HEK293 (cell line): ENCODE data around the gene TRMT61A.
"Not testable (repeated sequence)": the region's sequence is repeated elsewhere in the genome, so short reads cannot be mapped to it uniquely, and the experiment has no call there.

Source experiments
- CTCF ChIA-PET: fragments of 350-600 bp; formaldehyde crosslinking; extraction: SDS; loops from one replicate; lab custom pipeline; 2021; ENCODE audit warnings: antibody characterized with exemption; lab: Yijun Ruan, JAX
- POLR2A ChIA-PET: fragments of 300-600 bp; formaldehyde crosslinking; extraction: SDS; loops from one replicate; lab custom pipeline; 2020; ENCODE audit warnings: antibody characterized with exemption, inconsistent platforms; lab: Yijun Ruan, JAX
- H3K27ac ChIP-seq: fragments of 200-500 bp; sonication (Bioruptor generic); 2 replicates; pipeline ENCODE4 v1.5.1; 2014; ENCODE audit warnings: low read depth, low read length, control low read depth, inconsistent platforms; ENCODE audit errors: extremely low read depth
- H3K36me3 ChIP-seq, 2 experiments: fragments of 200-500 bp in 1 of 2; sonication (Bioruptor generic) in 1 of 2; 1 replicate in 1 of 2; 2 replicates in 1 of 2; pipeline ENCODE4 v1.5.1; 2014 to 2017; ENCODE audit warnings: inconsistent platforms in 2 of 2, low read length in 2 of 2; ENCODE audit not compliant: control insufficient read depth in 2 of 2, insufficient read depth in 1 of 2
- H3K4me1 ChIP-seq: fragments of 200-500 bp; sonication (Bioruptor generic); 2 replicates; pipeline ENCODE4 v1.5.1; 2014; ENCODE audit warnings: mild to moderate bottlenecking, low read length, inconsistent platforms; ENCODE audit not compliant: control insufficient read depth, insufficient read depth
- H3K4me3 ChIP-seq: 2 replicates; pipeline ENCODE4 v1.5.1; 2011; ENCODE audit warnings: low read depth, mild to moderate bottlenecking, control low read depth, low read length, moderate library complexity
- H3K9me3 ChIP-seq: fragments of 200-500 bp; sonication (Bioruptor generic); 2 replicates; pipeline ENCODE4 v1.5.1; 2014; ENCODE audit warnings: low read depth, low read length, inconsistent platforms; ENCODE audit not compliant: control insufficient read depth, insufficient read depth
- FEZF1 ChIP-seq: fragments of 450-650 bp; formaldehyde crosslinking; IDR thresholded peaks from 2 replicates; pipeline ENCODE4 v1.5.1; 2016; ENCODE audit warnings: missing biosample characterization, missing genetic modification characterization
- GLIS1 ChIP-seq: fragments of 450-650 bp; formaldehyde crosslinking; IDR thresholded peaks from 2 replicates; pipeline ENCODE4 v1.5.1; 2016; ENCODE audit warnings: missing biosample characterization, missing genetic modification characterization
- GLIS2 ChIP-seq: fragments of 450-650 bp; formaldehyde crosslinking; IDR thresholded peaks from 2 replicates; pipeline ENCODE4 v1.5.1; 2016; ENCODE audit warnings: missing biosample characterization, missing genetic modification characterization
- KLF17 ChIP-seq: fragments of 450-650 bp; formaldehyde crosslinking; IDR thresholded peaks from 2 replicates; pipeline ENCODE4 v1.5.1; 2016; ENCODE audit warnings: missing biosample characterization, missing genetic modification characterization
- PRDM1 ChIP-seq: fragments of 450-650 bp; formaldehyde crosslinking; IDR thresholded peaks from 2 replicates; pipeline ENCODE4; 2016; ENCODE audit warnings: missing biosample characterization, missing genetic modification characterization
- WT1 ChIP-seq: fragments of 450-650 bp; formaldehyde crosslinking; IDR thresholded peaks from 2 replicates; pipeline ENCODE4 v1.5.1; 2016; ENCODE audit warnings: missing biosample characterization, missing genetic modification characterization
- YY1 ChIP-seq: fragments of 450-650 bp; formaldehyde crosslinking; IDR thresholded peaks from 2 replicates; pipeline ENCODE4 v1.5.1; 2018; ENCODE audit warnings: missing biosample characterization, missing genetic modification characterization
- ZBTB17 ChIP-seq: fragments of 450-650 bp; formaldehyde crosslinking; IDR thresholded peaks from 2 replicates; pipeline ENCODE4 v1.5.1; 2016; ENCODE audit warnings: missing biosample characterization, missing genetic modification characterization
- ZBTB20 ChIP-seq: fragments of 450-650 bp; formaldehyde crosslinking; IDR thresholded peaks from 2 replicates; pipeline ENCODE4 v1.5.1; 2016; ENCODE audit warnings: missing biosample characterization, missing genetic modification characterization
- ZNF121 ChIP-seq: fragments of 450-650 bp; formaldehyde crosslinking; IDR thresholded peaks from 2 replicates; pipeline ENCODE4 v1.5.1; 2016; ENCODE audit warnings: missing biosample characterization, missing genetic modification characterization
- ZNF2 ChIP-seq: fragments of 450-650 bp; formaldehyde crosslinking; IDR thresholded peaks from 2 replicates; pipeline ENCODE4 v1.5.1; 2016; ENCODE audit warnings: missing biosample characterization, missing genetic modification characterization
- ZNF266 ChIP-seq: fragments of 450-650 bp; formaldehyde crosslinking; IDR thresholded peaks from 2 replicates; pipeline ENCODE4 v1.5.1; 2016; ENCODE audit warnings: missing biosample characterization, missing genetic modification characterization, low read depth
- ZNF362 ChIP-seq: fragments of 450-650 bp; formaldehyde crosslinking; IDR thresholded peaks from 2 replicates; pipeline ENCODE4 v1.5.1; 2016; ENCODE audit warnings: missing biosample characterization, missing genetic modification characterization
- ZNF423 ChIP-seq: fragments of 450-650 bp; formaldehyde crosslinking; IDR thresholded peaks from 2 replicates; pipeline ENCODE4 v1.5.1; 2016; ENCODE audit warnings: missing biosample characterization, missing genetic modification characterization
- ZNF600 ChIP-seq: fragments of 450-650 bp; formaldehyde crosslinking; IDR thresholded peaks from 2 replicates; pipeline ENCODE4 v1.5.1; 2016; ENCODE audit warnings: missing biosample characterization, missing genetic modification characterization
- ZNF677 ChIP-seq: fragments of 450-650 bp; IDR thresholded peaks from 2 replicates; pipeline ENCODE4 v1.5.0; 2018; ENCODE audit warnings: missing biosample characterization, mild to moderate bottlenecking, missing genetic modification characterization, moderate library complexity
- TF ChIP-seq, protein P1 (sequence below): fragments of 450-650 bp; formaldehyde crosslinking; IDR thresholded peaks from 2 replicates; pipeline ENCODE4 v1.5.1; 2016; ENCODE audit warnings: missing biosample characterization, missing genetic modification characterization

TRMT61A gene

DNA sequence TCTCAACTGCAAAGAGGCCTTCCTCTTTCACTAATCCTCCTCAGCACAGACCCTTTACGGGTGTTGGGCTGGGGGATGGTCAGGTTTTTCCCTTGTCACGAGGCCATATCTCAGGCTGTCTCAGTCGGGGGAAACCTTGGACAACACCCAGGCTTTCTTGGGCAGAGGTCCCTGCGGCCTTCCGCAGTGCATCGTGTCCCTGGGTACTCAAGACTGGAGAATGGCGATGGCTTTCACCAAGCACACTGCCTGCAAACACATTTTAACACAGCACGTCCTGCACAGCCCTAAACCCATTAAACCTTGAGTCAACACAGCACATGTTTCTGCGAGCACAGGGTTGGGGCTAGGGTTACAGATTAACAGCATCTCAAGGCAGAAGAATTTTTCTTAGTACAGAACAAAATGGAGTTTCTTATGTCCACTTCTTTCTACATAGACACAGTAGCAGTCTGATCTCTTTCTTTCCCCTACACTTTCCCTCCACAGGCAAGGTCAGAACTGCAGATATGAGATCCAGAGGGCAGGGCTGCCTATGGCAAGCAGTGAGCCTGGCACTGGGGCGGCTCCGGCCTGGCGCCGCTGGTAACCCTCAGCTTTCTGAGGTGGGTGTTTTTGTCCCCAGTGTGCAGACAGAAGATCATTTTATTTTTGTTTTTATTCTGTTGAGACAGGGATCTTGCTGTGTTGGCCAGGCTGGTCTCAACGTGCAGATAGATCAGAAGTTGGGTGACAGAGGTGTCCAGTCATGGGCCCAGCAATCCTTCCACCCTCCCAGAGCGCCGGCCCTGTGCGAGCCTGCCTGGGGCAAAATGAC lies 3.4 kb upstream of the TRMT61A start:
- CTCF ChIA-PET, H3K9me3 ChIP-seq, POLR2A ChIA-PET, H3K4me3 ChIP-seq: not testable (repeated sequence)
- Histone ChIP-seq H3K4me1 (peaks cover 19% of the 10 kb centered on the region), H3K27ac (peak overlapping the region; percentile 17; the same call in 1 of the 2 replicates), H3K36me3 (peaks cover 0 to 13% of the 10 kb centered on the region in 2 experiments; a peak in 1 of 3 replicates)
- TF ChIP-seq YY1 (tag by site-specific recombination): peak; percentile 49
- TF ChIP-seq WT1: 0 out of 2 replicates have a peak, but pooled peaks have one; percentile 51
- peak; percentile 57; the same call in 1 of the 2 replicates for TF ChIP-seq ZNF2 (tag by site-specific recombination)
- TF ChIP-seq ZNF600 (tag by site-specific recombination): peak; percentile 92
- peak; percentile 98 for TF ChIP-seq ZNF121 (tag by site-specific recombination)
- 0 out of 2 replicates have a peak, but pooled peaks have one; percentile 31 for TF ChIP-seq ZBTB20 (tag by site-specific recombination)
- peak; percentile 51 for TF ChIP-seq PRDM1 (tag by site-specific recombination)
- 0 out of 2 replicates have a peak, but pooled peaks have one; percentile 22 for TF ChIP-seq ZBTB17
- TF ChIP-seq FEZF1 (tag by site-specific recombination): 0 out of 2 replicates have a peak, but pooled peaks have one; percentile 31

DNA sequence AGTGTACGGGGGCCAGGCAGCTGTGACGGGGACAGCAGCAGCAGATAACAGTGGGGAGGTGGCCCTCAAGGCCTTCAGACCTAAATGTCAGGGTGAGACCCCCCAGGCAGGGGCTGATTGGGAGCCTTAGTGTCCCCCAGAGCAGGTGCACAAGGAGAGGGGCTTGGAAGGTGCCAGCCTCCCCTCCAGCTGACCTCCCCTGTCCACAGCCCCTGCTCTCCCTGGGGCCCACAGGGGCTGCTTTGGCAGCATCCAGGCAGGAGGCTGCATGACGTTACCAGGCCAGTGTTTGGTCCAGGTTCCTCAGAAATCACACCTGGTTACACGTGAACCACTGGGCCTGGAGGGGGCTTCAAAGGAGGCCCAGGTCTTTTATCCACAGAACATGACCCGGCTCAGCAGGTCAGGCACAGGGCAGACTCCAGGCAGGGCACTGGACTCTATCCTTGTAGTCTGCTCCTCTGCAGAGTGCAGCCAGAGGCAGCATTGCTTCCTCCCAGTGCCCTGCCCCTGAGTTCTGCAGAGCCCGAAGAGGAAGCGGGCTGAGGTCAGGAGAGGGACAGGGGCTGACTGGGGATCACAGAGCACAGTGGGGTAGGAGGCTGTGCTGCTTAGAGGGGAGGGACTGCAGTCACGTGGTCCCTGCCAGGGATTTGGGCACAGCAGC lies 2.6 kb upstream of the TRMT61A start:
- POLR2A ChIA-PET: no interaction called here

DNA sequence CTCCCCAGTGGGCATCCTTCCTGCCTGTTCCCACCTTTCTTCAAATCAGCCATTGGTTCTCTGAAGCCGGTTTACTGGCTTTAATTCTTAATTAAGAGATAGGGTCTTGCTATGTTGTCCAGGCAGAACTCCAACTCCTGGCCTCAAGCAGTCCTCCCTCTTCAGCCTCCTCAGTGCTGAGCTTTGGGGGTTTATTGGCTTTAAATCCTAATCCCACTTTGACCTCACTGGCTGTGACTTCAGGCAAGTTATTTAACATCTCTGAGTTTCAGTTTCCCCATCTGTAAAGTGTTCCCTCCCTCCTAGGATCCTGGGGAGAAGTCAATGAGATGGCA lies 2.1 kb upstream of the TRMT61A start:
- ChIA-PET CTCF (interaction anchor here (1.1 to 2.8 kb wide), 2 partner anchors 9 to 27 kb away, joined by 4 to 13 read pairs; no protein-coding TSS in a partner anchor), POLR2A (no interaction called here)
- TF ChIP-seq, protein P1, sequence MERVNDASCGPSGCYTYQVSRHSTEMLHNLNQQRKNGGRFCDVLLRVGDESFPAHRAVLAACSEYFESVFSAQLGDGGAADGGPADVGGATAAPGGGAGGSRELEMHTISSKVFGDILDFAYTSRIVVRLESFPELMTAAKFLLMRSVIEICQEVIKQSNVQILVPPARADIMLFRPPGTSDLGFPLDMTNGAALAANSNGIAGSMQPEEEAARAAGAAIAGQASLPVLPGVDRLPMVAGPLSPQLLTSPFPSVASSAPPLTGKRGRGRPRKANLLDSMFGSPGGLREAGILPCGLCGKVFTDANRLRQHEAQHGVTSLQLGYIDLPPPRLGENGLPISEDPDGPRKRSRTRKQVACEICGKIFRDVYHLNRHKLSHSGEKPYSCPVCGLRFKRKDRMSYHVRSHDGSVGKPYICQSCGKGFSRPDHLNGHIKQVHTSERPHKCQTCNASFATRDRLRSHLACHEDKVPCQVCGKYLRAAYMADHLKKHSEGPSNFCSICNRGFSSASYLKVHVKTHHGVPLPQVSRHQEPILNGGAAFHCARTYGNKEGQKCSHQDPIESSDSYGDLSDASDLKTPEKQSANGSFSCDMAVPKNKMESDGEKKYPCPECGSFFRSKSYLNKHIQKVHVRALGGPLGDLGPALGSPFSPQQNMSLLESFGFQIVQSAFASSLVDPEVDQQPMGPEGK (tag by site-specific recombination): no peak
- peak; percentile 98 for TF ChIP-seq ZNF121 (tag by site-specific recombination)
- peaks cover 19% of the 10 kb centered on the region for H3K4me1 ChIP-seq
- peaks cover 0 to 6% of the 10 kb centered on the region in 2 experiments; a peak in 1 of 3 replicates for H3K36me3 ChIP-seq
- no peak overlapping the region for H3K27ac ChIP-seq
- H3K4me3 ChIP-seq: no peak overlapping the region
- no peaks in the 10 kb centered on the region for H3K9me3 ChIP-seq

More for the DNA sequence above, 2.6 kb upstream of the TRMT61A start:
- no peaks in the 10 kb centered on the region for H3K9me3 ChIP-seq
- peaks cover 0 to 8% of the 10 kb centered on the region in 2 experiments; a peak in 1 of 3 replicates for H3K36me3 ChIP-seq
- CTCF ChIA-PET: no interaction called here
- TF ChIP-seq GLIS2 (tag by site-specific recombination) (peak; percentile 58), GLIS1 (tag by site-specific recombination) (peak; percentile 38; the same call in 1 of the 2 replicates), ZNF362 (tag by site-specific recombination) (no peak), KLF17 (no peak), ZNF266 (no peak), ZNF677 (tag by site-specific recombination) (no peak), ZNF121 (tag by site-specific recombination) (no peak), ZNF423 (tag by site-specific recombination) (no peak)
- H3K4me3 ChIP-seq: no peak overlapping the region
- peaks cover 19% of the 10 kb centered on the region for H3K4me1 ChIP-seq
- H3K27ac ChIP-seq: no peak overlapping the region
